CD4-positive, CD25-positive, alpha-beta regulatory T cell (primary cell): ENCODE results near the gene FBXO27. TPM values are rescaled to one million over a fixed set of nuclear protein-coding genes. Genes with fewer than 3 reads are reported as not detected.

ENCODE experiments used
- ATAC-seq, 2 donors: fragments of 150-1000 bp; cut with Tn5 transposase; one replicate each; pipeline ENCODE4 v1.10.0; 2021; ENCODE audit warnings: low read depth in 2 of 2, moderate number of reproducible peaks in 2 of 2, moderate library complexity in 1 of 2
- DNase-seq, 3 donors: peaks; one replicate each; pipeline versions ENCODE4 v3.0.0 to v3.0.0-alpha.2; 2012 to 2022; ENCODE audit warnings: mixed read lengths in 1 of 3
- H3K27ac ChIP-seq: one replicate; pipeline ENCODE4 v1.7.0; 2013; ENCODE audit warnings: mild to moderate bottlenecking, low read length; ENCODE audit not compliant: insufficient read depth, poor library complexity, severe bottlenecking
- H3K27me3 ChIP-seq: one replicate; pipeline ENCODE4 v1.7.0; 2013; ENCODE audit warnings: low read length; ENCODE audit not compliant: control insufficient read depth, insufficient read depth
- H3K36me3 ChIP-seq: one replicate; pipeline ENCODE4 v1.7.0; 2013; ENCODE audit warnings: mild to moderate bottlenecking, low read length, moderate library complexity; ENCODE audit not compliant: control insufficient read depth, insufficient read depth
- H3K4me1 ChIP-seq: 2 replicates; pipeline ENCODE4 v1.7.0; 2013; ENCODE audit warnings: mild to moderate bottlenecking, low read length; ENCODE audit not compliant: insufficient read depth, control insufficient read depth, poor library complexity, severe bottlenecking
- H3K4me3 ChIP-seq: one replicate; pipeline ENCODE4 v1.7.0; 2013; ENCODE audit warnings: low read depth, mild to moderate bottlenecking, low read length, moderate library complexity
- H3K9me3 ChIP-seq, 2 experiments: 1 replicate in 1 of 2; 2 replicates in 1 of 2; pipeline ENCODE4 v1.7.0; 2013; ENCODE audit warnings: low read length in 2 of 2, mild to moderate bottlenecking in 1 of 2, moderate library complexity in 1 of 2; ENCODE audit not compliant: control insufficient read depth in 2 of 2
- H3K27ac Mint-ChIP-seq, 3 donors: one replicate each; pipeline ENCODE4 v1.8.0; 2020 to 2022; ENCODE audit warnings: mild to moderate bottlenecking in 3 of 3, mixed read lengths in 3 of 3, moderate library complexity in 2 of 3
- H3K27me3 Mint-ChIP-seq: one replicate; pipeline ENCODE4 v1.8.0; 2022; ENCODE audit warnings: mild to moderate bottlenecking, mixed read lengths
- H3K36me3 Mint-ChIP-seq: one replicate; pipeline ENCODE4 v1.8.0; 2020; ENCODE audit warnings: mixed read lengths
- H3K4me1 Mint-ChIP-seq, 4 donors: one replicate each; pipeline ENCODE4 v1.8.0; 2020 to 2022; ENCODE audit warnings: mixed read lengths in 4 of 4, mild to moderate bottlenecking in 1 of 4
- H3K4me3 Mint-ChIP-seq, 4 donors: one replicate each; pipeline ENCODE4 v1.8.0; 2020 to 2022; ENCODE audit warnings: mild to moderate bottlenecking in 4 of 4, mixed read lengths in 4 of 4, moderate library complexity in 3 of 4
- H3K9me3 Mint-ChIP-seq, 7 donors: one replicate each; pipeline ENCODE4 v1.8.0; 2020 to 2022; ENCODE audit warnings: mixed read lengths in 7 of 7, mild to moderate bottlenecking in 3 of 7, moderate library complexity in 2 of 7
- polyA plus RNA-seq, 4 donors: library from polyadenylated mRNA; unstranded; fragments of 300-500 nt; fragmentation: Illumina TruSeq; gene quantifications; one replicate each; pipeline ENCODE4 v1.2.3, GENCODE V29; 2021
- total RNA-seq: library from RNA; stranded (reverse); gene quantifications from one replicate; pipeline ENCODE4 v1.2.3, GENCODE V29; 2022

The FBXO27 gene
- total and polyA plus RNA-seq, 5 donors from 2014 or later, result 0.16 to 0.35 (median 0.28) TPM; not detected in 1

- H3K9me3 ChIP-seq, result no peaks in the 10 kb centered on the region
- no peaks in the 10 kb centered on the region for H3K4me1 ChIP-seq
- Mint-ChIP-seq H3K9me3 (peaks cover 0 to 4% (median 1%) of the 10 kb centered on the region in 7 donors), H3K27ac (no peak overlapping the region), H3K4me1 (no peaks in the 10 kb centered on the region), H3K27me3 (peaks cover 17% of the 10 kb centered on the region), H3K36me3 (no peaks in the 10 kb centered on the region), H3K4me3 (no peak overlapping the region)
- ATAC-seq (no peak), DNase-seq (no peak)
- no peaks in the 10 kb centered on the region for H3K36me3 ChIP-seq
- H3K27me3 ChIP-seq, result no peaks in the 10 kb centered on the region
- no peak overlapping the region for H3K27ac ChIP-seq
- no peak overlapping the region for H3K4me3 ChIP-seq
These were observed 15.3 kb downstream of the FBXO27 start for GRCh38 chr19:39017026-39017425.

GRCh38 chr19:39014037-39014436 lies 18.3 kb downstream of the FBXO27 start:
- no peaks in the 10 kb centered on the region for H3K36me3 ChIP-seq
- no peaks in the 10 kb centered on the region for H3K9me3 ChIP-seq
- H3K27me3 Mint-ChIP-seq, result peaks cover 25% of the 10 kb centered on the region
- DNase-seq (no peak), ATAC-seq (no peak)
- H3K4me1 ChIP-seq, result no peaks in the 10 kb centered on the region
- H3K36me3 Mint-ChIP-seq, result no peaks in the 10 kb centered on the region
- no peak overlapping the region for H3K27ac Mint-ChIP-seq
- H3K9me3 Mint-ChIP-seq, result peaks cover 0 to 3% (median 0%) of the 10 kb centered on the region in 7 donors
- H3K4me3 Mint-ChIP-seq, result no peak overlapping the region
- no peaks in the 10 kb centered on the region for H3K4me1 Mint-ChIP-seq
- no peak overlapping the region for H3K27ac ChIP-seq
- H3K27me3 ChIP-seq, result no peaks in the 10 kb centered on the region
- no peak overlapping the region for H3K4me3 ChIP-seq

GRCh38 chr19:39009001-39009400 lies 23.3 kb downstream of the FBXO27 start:
- H3K4me1 ChIP-seq, result no peaks in the 10 kb centered on the region
- H3K9me3 Mint-ChIP-seq, result no peaks in the 10 kb centered on the region
- no peak for DNase-seq
- H3K4me3 Mint-ChIP-seq, result no peak overlapping the region
- no peaks in the 10 kb centered on the region for H3K27me3 ChIP-seq
- no peak overlapping the region for H3K27ac ChIP-seq
- H3K36me3 ChIP-seq, result no peaks in the 10 kb centered on the region
- no peak for ATAC-seq
- no peak overlapping the region for H3K4me3 ChIP-seq
- no peaks in the 10 kb centered on the region for H3K9me3 ChIP-seq
- H3K4me1 Mint-ChIP-seq, result peaks cover 0 to 2% (median 0%) of the 10 kb centered on the region in 4 donors
- no peaks in the 10 kb centered on the region for H3K36me3 Mint-ChIP-seq
- peaks cover 19% of the 10 kb centered on the region for H3K27me3 Mint-ChIP-seq
- H3K27ac Mint-ChIP-seq, result no peak overlapping the region

- Histone ChIP-seq H3K27me3 (no peaks in the 10 kb centered on the region), H3K9me3 (no peaks in the 10 kb centered on the region), H3K27ac (no peak overlapping the region)
These were observed 24.2 kb downstream of the FBXO27 start for GRCh38 chr19:39008137-39008536.

GRCh38 chr19:39007096-39007495 lies 25.3 kb downstream of the FBXO27 start:
- no peak overlapping the region for H3K27ac ChIP-seq

More at GRCh38 chr19:39008137-39008536, 24.2 kb downstream of the FBXO27 start:
- Mint-ChIP-seq H3K36me3 (no peaks in the 10 kb centered on the region), H3K4me1 (peaks cover 0 to 2% (median 0%) of the 10 kb centered on the region in 4 donors), H3K27ac (no peak overlapping the region), H3K27me3 (peaks cover 16% of the 10 kb centered on the region), H3K9me3 (no peaks in the 10 kb centered on the region), H3K4me3 (no peak overlapping the region)
- Histone ChIP-seq H3K4me3 (no peak overlapping the region), H3K4me1 (no peaks in the 10 kb centered on the region), H3K36me3 (no peaks in the 10 kb centered on the region)
- DNase-seq (no peak), ATAC-seq (no peak)

GRCh38 chr19:39004403-39004802 lies 27.9 kb downstream of the FBXO27 start:
- H3K4me1 Mint-ChIP-seq, result peaks cover 0 to 2% (median 0%) of the 10 kb centered on the region in 4 donors
- Histone ChIP-seq H3K9me3 (no peaks in the 10 kb centered on the region), H3K27ac (no peak overlapping the region), H3K36me3 (no peaks in the 10 kb centered on the region), H3K4me3 (no peak overlapping the region), H3K4me1 (no peaks in the 10 kb centered on the region), H3K27me3 (no peaks in the 10 kb centered on the region)
- H3K27ac Mint-ChIP-seq, result no peak overlapping the region
- H3K27me3 Mint-ChIP-seq, result peaks cover 12% of the 10 kb centered on the region
- DNase-seq, result no peak
- H3K4me3 Mint-ChIP-seq, result no peak overlapping the region
- H3K36me3 Mint-ChIP-seq, result no peaks in the 10 kb centered on the region
- no peaks in the 10 kb centered on the region for H3K9me3 Mint-ChIP-seq
- no peak for ATAC-seq

More at GRCh38 chr19:39007096-39007495, 25.3 kb downstream of the FBXO27 start:
- H3K27me3 Mint-ChIP-seq, result peaks cover 16% of the 10 kb centered on the region
- H3K4me1 Mint-ChIP-seq, result peaks cover 0 to 2% (median 0%) of the 10 kb centered on the region in 4 donors
- Histone ChIP-seq H3K27me3 (no peaks in the 10 kb centered on the region), H3K4me1 (no peaks in the 10 kb centered on the region), H3K9me3 (no peaks in the 10 kb centered on the region), H3K4me3 (no peak overlapping the region), H3K36me3 (no peaks in the 10 kb centered on the region)
- ATAC-seq, result no peak
- H3K36me3 Mint-ChIP-seq, result no peaks in the 10 kb centered on the region
- no peak overlapping the region for H3K27ac Mint-ChIP-seq
- H3K4me3 Mint-ChIP-seq, result no peak overlapping the region
- no peaks in the 10 kb centered on the region for H3K9me3 Mint-ChIP-seq
- no peak for DNase-seq

GRCh38 chr19:39003796-39004195 lies 28.6 kb downstream of the FBXO27 start:
- ATAC-seq (no peak), DNase-seq (no peak)
- Mint-ChIP-seq H3K27me3 (peaks cover 12% of the 10 kb centered on the region), H3K4me3 (no peak overlapping the region), H3K9me3 (no peaks in the 10 kb centered on the region), H3K4me1 (peaks cover 0 to 2% (median 0%) of the 10 kb centered on the region in 4 donors), H3K27ac (no peak overlapping the region), H3K36me3 (no peaks in the 10 kb centered on the region)
- Histone ChIP-seq H3K27ac (no peak overlapping the region), H3K36me3 (no peaks in the 10 kb centered on the region), H3K4me1 (no peaks in the 10 kb centered on the region), H3K27me3 (no peaks in the 10 kb centered on the region), H3K9me3 (no peaks in the 10 kb centered on the region), H3K4me3 (no peak overlapping the region)

GRCh38 chr19:39003188-39003587 lies 29.2 kb downstream of the FBXO27 start:
- no peaks in the 10 kb centered on the region for H3K27me3 ChIP-seq
- Mint-ChIP-seq H3K4me1 (peaks cover 0 to 2% (median 0%) of the 10 kb centered on the region in 4 donors), H3K9me3 (no peaks in the 10 kb centered on the region), H3K27ac (no peak overlapping the region), H3K4me3 (no peak overlapping the region), H3K27me3 (peaks cover 12% of the 10 kb centered on the region), H3K36me3 (no peaks in the 10 kb centered on the region)
- H3K4me3 ChIP-seq, result no peak overlapping the region
- no peaks in the 10 kb centered on the region for H3K4me1 ChIP-seq
- no peaks in the 10 kb centered on the region for H3K36me3 ChIP-seq
- no peak for ATAC-seq
- DNase-seq, result no peak
- H3K27ac ChIP-seq, result no peak overlapping the region
- H3K9me3 ChIP-seq, result no peaks in the 10 kb centered on the region
